ENCODE results near the gene SOS1. TPM values are rescaled to one million over a fixed set of nuclear protein-coding genes. Genes with fewer than 3 reads are reported as not detected.

SOS1 gene
- total RNA-seq, 6 experiments from 2014 or later: 9.6 to 20.1 (median 16.5) TPM

- TF ChIP-seq POLR2A (IDR thresholded peaks at IDR 0.05) (no peak), CTCF (IDR thresholded peaks at IDR 0.05) (no peak)
- no peak overlapping the region for H3K4me3 ChIP-seq
- WGBS (ENCODE audit: insufficient coverage, low coverage, low lambda C conversion rate, missing lambda C conversion rate): 70% methylated on average over 1 of the region's 1 CpG
- no peaks in the 10 kb centered on the region for H3K9me3 ChIP-seq
- H3K36me3 ChIP-seq: peaks cover 0 to 2% (median 0%) of the 10 kb centered on the region in 4 donors
- no peaks in the 10 kb centered on the region for H3K4me1 ChIP-seq
- no peak for ATAC-seq
- intact Hi-C loops (cut with DNase I): no loop called here
- no peak overlapping the region for H3K27ac ChIP-seq
- no peak for DNase-seq
- H3K27me3 ChIP-seq: no peaks in the 10 kb centered on the region
Observed at GRCh38 chr2:39068299-39069135, 52.3 kb downstream of the SOS1 start.

- intact Hi-C loops (cut with DNase I): no loop called here
- no peaks in the 10 kb centered on the region for H3K4me1 ChIP-seq
- no peak overlapping the region for H3K4me3 ChIP-seq
- no peak for ATAC-seq
- TF ChIP-seq POLR2A (IDR thresholded peaks at IDR 0.05): no peak
- no peak for TF ChIP-seq CTCF (IDR thresholded peaks at IDR 0.05)
- H3K36me3 ChIP-seq: peaks cover 0 to 2% (median 0%) of the 10 kb centered on the region in 4 donors
- DNase-seq: no peak
- no peaks in the 10 kb centered on the region for H3K27me3 ChIP-seq
- no peaks in the 10 kb centered on the region for H3K9me3 ChIP-seq
- no peak overlapping the region for H3K27ac ChIP-seq
Observed at GRCh38 chr2:39065616-39066015, 55.2 kb downstream of the SOS1 start.

- H3K27ac ChIP-seq: no peak overlapping the region
- H3K4me3 ChIP-seq: no peak overlapping the region
Observed at GRCh38 chr2:39062320-39062719, 58.5 kb downstream of the SOS1 start.

GRCh38 chr2:39061280-39061679 is 59.6 kb downstream of the SOS1 start:
- DNase-seq: no peak
- no peak for TF ChIP-seq POLR2A (IDR thresholded peaks at IDR 0.05)
- TF ChIP-seq CTCF (IDR thresholded peaks at IDR 0.05): no peak
- Histone ChIP-seq H3K27ac (no peak overlapping the region), H3K9me3 (no peaks in the 10 kb centered on the region), H3K36me3 (no peaks in the 10 kb centered on the region), H3K4me3 (no peak overlapping the region), H3K27me3 (no peaks in the 10 kb centered on the region), H3K4me1 (no peaks in the 10 kb centered on the region)
- ATAC-seq: no peak
- 67% methylated on average over 3 of the region's 4 CpGs for WGBS (ENCODE audit: insufficient coverage, low coverage, low lambda C conversion rate, missing lambda C conversion rate)
- intact Hi-C loops (cut with DNase I): loop anchor here in 1 of 2 donors (5.0 kb wide), 1 partner anchor 166 kb away; no protein-coding TSS in a partner anchor

More at GRCh38 chr2:39062320-39062719, 58.5 kb downstream of the SOS1 start:
- 84% methylated on average over 4 of the region's 6 CpGs for WGBS (ENCODE audit: insufficient coverage, low coverage, low lambda C conversion rate, missing lambda C conversion rate)
- no peaks in the 10 kb centered on the region for H3K4me1 ChIP-seq
- no peak for TF ChIP-seq CTCF (IDR thresholded peaks at IDR 0.05)
- TF ChIP-seq POLR2A (IDR thresholded peaks at IDR 0.05): no peak
- peaks cover 0 to 2% (median 0%) of the 10 kb centered on the region in 4 donors for H3K36me3 ChIP-seq
- DNase-seq (no peak), ATAC-seq (no peak)
- no peaks in the 10 kb centered on the region for H3K27me3 ChIP-seq
- intact Hi-C loops (cut with DNase I): loop anchor here in 1 of 2 donors (5.0 kb wide), 1 partner anchor 165 kb away; no protein-coding TSS in a partner anchor
- no peaks in the 10 kb centered on the region for H3K9me3 ChIP-seq

Measured in right lobe of liver (tissue), 6 donors.